Vagina (tissue), 2 donors: ENCODE data around the gene ZC3H12C.

Experiments used
- CTCF ChIP-seq, 3 experiments: fragments of 450-650 bp in 2 of 3; fragments of 200-600 bp in 1 of 3; sonication (generic) in 1 of 3; IDR thresholded peaks; one replicate each; pipeline ENCODE4 v1.5.1; 2017 to 2019; ENCODE audit warnings: antibody characterized with exemption in 3 of 3, mild to moderate bottlenecking in 2 of 3, moderate library complexity in 2 of 3
- POLR2AphosphoS5 ChIP-seq, 2 donors: sonication (generic); formaldehyde crosslinking; IDR thresholded peaks; one replicate each; pipeline ENCODE4 v1.9.0; 2017; ENCODE audit warnings: antibody characterized with exemption in 2 of 2, mild to moderate bottlenecking in 2 of 2, low read depth in 1 of 2; ENCODE audit not compliant: insufficient read depth in 1 of 2

GRCh38 chr11:110198031-110198729 lies 105.0 kb downstream of the ZC3H12C start:
- no peak for TF ChIP-seq CTCF (IDR thresholded peaks at IDR 0.05)
- no peak for TF ChIP-seq POLR2AphosphoS5 (IDR thresholded peaks at IDR 0.05; ENCODE audit: insufficient read depth in 1 of 2, low read depth in 1 of 2)
